Activated CD4-positive, alpha-beta T cell treated with anti-CD3 and anti-CD28 coated beads, Interleukin-2, amount 50 U/mL, for 4 hours (primary cell): Measurements from ENCODE around the gene TYW1.
"Not testable (repeated sequence)": the region's sequence is repeated elsewhere in the genome, so short reads cannot be mapped to it uniquely, and the experiment has no call there.

Experiments
- DNase-seq, 2 experiments: peaks; one replicate each; pipeline ENCODE4 v3.0.0-alpha.2; 2020

TYW1 gene

GRCh38 chr7:66996444-66997191 is at the start of gene TYW1:
Gene TYW1 (plus strand): TSS chr7:66996833. CDS start chr7:66996979, 146 bp downstream.
- peak; percentile 97 to 99 for DNase-seq

GRCh38 chr7:66948480-66949109 is 48.0 kb upstream of the TYW1 start:
- DNase-seq = no peak

- no peak for DNase-seq
Observed at GRCh38 chr7:66950311-66950710, 46.3 kb upstream of the TYW1 start.

- DNase-seq = no peak
Observed at GRCh38 chr7:66950763-66951162, 45.9 kb upstream of the TYW1 start.

GRCh38 chr7:66952343-66953043 is 44.1 kb upstream of the TYW1 start:
- no peak for DNase-seq

- no peak for DNase-seq
Observed at GRCh38 chr7:66953044-66953427, 43.6 kb upstream of the TYW1 start.

GRCh38 chr7:66957595-66958290 is 38.9 kb upstream of the TYW1 start:
- DNase-seq = no peak

- no peak for DNase-seq
Observed at GRCh38 chr7:66958538-66959350, 37.9 kb upstream of the TYW1 start.

GRCh38 chr7:66960192-66960591 is 36.4 kb upstream of the TYW1 start:
- DNase-seq = no peak

- DNase-seq = no peak
Observed at GRCh38 chr7:66961096-66961495, 35.5 kb upstream of the TYW1 start.

- DNase-seq = no peak
Observed at GRCh38 chr7:66964411-66964810, 32.2 kb upstream of the TYW1 start.

GRCh38 chr7:66967029-66967428 is 29.6 kb upstream of the TYW1 start:
- no peak for DNase-seq

- not testable (repeated sequence) for DNase-seq
Observed at GRCh38 chr7:66969001-66969400, 27.6 kb upstream of the TYW1 start.

- no peak for DNase-seq
Observed at GRCh38 chr7:66970310-66970709, 26.3 kb upstream of the TYW1 start.

- no peak for DNase-seq
Observed at GRCh38 chr7:66974986-66975590, 21.5 kb upstream of the TYW1 start.

- not testable (repeated sequence) for DNase-seq
Observed at GRCh38 chr7:66978312-66978711, 18.3 kb upstream of the TYW1 start.

GRCh38 chr7:66979013-66979412 is 17.6 kb upstream of the TYW1 start:
- not testable (repeated sequence) for DNase-seq

- not testable (repeated sequence) for DNase-seq
Observed at GRCh38 chr7:66980336-66980735, 16.3 kb upstream of the TYW1 start.

- not testable (repeated sequence) for DNase-seq
Observed at GRCh38 chr7:66989552-66989951, 7.1 kb upstream of the TYW1 start.

GRCh38 chr7:66994051-66994450 is 2.6 kb upstream of the TYW1 start:
- DNase-seq = not testable (repeated sequence)

GRCh38 chr7:66994691-66995049 is 2.0 kb upstream of the TYW1 start:
- DNase-seq = peak; percentile 36 to 48
